ENCODE measurements around the gene DRD2.

- TF ChIP-seq, protein P1, sequence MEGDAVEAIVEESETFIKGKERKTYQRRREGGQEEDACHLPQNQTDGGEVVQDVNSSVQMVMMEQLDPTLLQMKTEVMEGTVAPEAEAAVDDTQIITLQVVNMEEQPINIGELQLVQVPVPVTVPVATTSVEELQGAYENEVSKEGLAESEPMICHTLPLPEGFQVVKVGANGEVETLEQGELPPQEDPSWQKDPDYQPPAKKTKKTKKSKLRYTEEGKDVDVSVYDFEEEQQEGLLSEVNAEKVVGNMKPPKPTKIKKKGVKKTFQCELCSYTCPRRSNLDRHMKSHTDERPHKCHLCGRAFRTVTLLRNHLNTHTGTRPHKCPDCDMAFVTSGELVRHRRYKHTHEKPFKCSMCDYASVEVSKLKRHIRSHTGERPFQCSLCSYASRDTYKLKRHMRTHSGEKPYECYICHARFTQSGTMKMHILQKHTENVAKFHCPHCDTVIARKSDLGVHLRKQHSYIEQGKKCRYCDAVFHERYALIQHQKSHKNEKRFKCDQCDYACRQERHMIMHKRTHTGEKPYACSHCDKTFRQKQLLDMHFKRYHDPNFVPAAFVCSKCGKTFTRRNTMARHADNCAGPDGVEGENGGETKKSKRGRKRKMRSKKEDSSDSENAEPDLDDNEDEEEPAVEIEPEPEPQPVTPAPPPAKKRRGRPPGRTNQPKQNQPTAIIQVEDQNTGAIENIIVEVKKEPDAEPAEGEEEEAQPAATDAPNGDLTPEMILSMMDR (IDR thresholded peaks at IDR 0.05) = no peak
- TF ChIP-seq POLR2A (IDR thresholded peaks at IDR 0.05) (no peak), EP300 (IDR thresholded peaks at IDR 0.05) (no peak)
These were observed 89.4 kb downstream of the DRD2 start for GRCh38 chr11:113385749-113386148.
